GM10266 (cell line): Measurements from ENCODE around the gene ESYT1.
"Not testable (repeated sequence)": the region's sequence is repeated elsewhere in the genome, so short reads cannot be mapped to it uniquely, and the experiment has no call there.

Experiments
- DNase-seq: peaks from one replicate; pipeline ENCODE4 v3.0.0; 2012; ENCODE audit errors: extremely low spot score
- CTCF ChIP-seq: IDR thresholded peaks from 2 replicates; pipeline ENCODE4 v1.5.1; 2012; ENCODE audit warnings: mild to moderate bottlenecking, low read depth; ENCODE audit not compliant: control insufficient read depth, insufficient read depth; ENCODE audit errors: missing control alignments

The ESYT1 gene

DNA sequence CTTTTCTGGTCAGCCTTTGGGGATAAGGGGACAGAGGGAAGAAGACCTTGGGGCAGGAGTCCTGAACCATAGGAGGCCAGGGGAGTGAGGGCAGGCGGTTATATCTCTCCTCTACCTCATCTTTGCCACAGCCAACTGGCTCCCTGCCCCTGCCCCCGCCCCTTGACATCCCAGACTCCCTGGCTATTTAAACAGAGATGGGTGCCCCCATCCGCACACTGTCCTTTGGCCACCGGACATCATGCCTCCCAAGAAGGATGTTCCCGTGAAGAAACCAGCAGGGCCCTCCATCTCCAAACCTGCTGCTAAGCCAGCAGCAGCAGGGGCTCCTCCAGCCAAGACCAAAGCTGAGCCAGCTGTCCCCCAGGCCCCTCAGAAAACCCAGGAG lies 25.6 kb downstream of the ESYT1 start:
- no peak for TF ChIP-seq CTCF
- no peak for DNase-seq

DNA sequence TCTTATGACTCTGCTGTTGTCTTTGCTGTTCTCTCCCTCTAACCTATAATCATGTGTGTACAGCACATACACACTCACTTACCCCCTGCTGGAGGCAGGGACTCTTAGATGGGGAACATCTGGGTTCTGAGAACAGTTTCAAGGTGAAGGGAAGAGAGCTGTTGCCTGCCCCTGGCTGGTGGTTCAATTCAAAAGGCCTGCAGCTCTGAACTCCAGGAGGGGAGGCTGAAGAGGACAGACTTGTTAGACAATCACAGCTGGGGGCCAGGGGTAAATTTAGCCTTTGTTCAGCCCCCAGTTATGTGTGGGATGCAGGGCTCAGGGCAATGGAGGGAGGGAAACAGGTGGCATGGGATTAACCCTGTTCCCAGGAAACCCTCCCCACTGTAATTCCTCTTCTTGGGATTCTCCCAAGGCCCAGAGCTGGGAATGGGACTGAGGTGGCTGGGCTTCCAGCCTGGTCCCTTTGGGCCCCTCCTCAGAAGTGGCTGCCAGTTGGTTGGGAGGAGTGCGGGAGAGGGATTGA lies 26.2 kb downstream of the ESYT1 start:
- DNase-seq = no peak
- TF ChIP-seq CTCF = no peak

- TF ChIP-seq CTCF = no peak
- no peak for DNase-seq
Observed at GRCh38 chr12:56154818-56155217, 26.8 kb downstream of the ESYT1 start.

DNA sequence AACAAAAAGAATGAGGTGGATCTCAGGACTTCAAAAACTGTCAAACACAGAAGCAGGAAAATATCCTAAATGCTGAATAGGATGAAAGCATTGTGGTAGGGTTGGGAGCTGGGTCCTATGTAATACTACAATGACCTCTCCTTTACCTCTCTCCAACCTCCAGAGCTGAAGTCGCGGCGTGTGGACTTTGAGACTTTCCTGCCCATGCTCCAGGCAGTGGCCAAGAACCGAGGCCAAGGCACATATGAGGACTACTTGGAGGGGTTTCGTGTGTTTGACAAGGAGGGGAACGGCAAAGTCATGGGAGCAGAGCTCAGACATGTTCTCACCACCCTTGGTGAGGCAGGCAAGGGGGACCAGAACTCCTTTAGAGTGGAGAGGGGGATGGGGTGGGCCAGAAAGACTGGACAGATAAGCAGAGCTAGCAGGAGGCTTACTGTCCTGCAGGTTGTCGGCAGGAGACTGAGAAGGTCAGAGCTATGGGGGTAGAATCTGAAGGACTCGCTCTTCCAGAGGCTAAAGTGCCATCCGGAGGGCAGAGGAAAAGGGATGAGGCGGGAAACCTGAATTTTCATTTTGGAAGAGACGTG lies 27.3 kb downstream of the ESYT1 start:
- DNase-seq = no peak
- TF ChIP-seq CTCF = no peak

DNA sequence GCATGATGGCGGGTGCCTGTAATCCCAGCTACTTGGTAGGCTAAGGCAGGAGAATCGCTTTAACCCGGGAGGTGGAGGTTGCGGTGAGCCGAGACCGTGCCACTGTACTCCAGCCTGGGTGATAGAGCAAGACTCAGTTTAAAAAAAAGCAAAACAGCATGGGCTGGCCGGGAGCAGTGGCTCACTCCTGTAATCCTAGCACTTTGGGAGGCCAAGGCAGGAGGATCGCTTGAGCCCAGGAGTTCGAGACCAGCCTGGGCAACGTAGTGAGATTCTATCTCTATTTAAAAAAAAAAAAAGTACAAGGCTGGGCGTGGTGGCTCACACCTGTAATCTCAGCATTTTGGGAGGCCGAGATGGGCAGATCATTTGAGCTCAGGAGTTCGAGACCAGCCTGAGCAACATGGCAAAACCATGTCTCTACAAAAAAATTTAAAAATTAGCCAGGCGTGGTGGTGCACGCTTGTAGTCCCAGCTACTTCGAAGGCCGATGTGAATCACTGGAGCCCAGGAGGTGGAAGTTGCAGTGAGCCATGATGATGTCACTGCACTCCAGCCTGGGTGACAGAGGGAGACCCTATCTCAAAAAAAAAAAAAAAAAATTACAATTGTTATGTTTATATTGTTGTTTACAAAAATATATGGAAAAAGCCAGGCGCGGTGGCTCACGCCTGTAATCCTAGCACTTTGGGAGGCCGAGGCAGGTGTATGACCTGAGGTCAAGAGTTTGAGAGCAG lies 28.6 kb downstream of the ESYT1 start:
- DNase-seq = not testable (repeated sequence)

GRCh38 chr12:56157201-56158028 lies 29.3 kb downstream of the ESYT1 start:
- peak; percentile 70 for DNase-seq
- peak; percentile 37 for TF ChIP-seq CTCF

DNA sequence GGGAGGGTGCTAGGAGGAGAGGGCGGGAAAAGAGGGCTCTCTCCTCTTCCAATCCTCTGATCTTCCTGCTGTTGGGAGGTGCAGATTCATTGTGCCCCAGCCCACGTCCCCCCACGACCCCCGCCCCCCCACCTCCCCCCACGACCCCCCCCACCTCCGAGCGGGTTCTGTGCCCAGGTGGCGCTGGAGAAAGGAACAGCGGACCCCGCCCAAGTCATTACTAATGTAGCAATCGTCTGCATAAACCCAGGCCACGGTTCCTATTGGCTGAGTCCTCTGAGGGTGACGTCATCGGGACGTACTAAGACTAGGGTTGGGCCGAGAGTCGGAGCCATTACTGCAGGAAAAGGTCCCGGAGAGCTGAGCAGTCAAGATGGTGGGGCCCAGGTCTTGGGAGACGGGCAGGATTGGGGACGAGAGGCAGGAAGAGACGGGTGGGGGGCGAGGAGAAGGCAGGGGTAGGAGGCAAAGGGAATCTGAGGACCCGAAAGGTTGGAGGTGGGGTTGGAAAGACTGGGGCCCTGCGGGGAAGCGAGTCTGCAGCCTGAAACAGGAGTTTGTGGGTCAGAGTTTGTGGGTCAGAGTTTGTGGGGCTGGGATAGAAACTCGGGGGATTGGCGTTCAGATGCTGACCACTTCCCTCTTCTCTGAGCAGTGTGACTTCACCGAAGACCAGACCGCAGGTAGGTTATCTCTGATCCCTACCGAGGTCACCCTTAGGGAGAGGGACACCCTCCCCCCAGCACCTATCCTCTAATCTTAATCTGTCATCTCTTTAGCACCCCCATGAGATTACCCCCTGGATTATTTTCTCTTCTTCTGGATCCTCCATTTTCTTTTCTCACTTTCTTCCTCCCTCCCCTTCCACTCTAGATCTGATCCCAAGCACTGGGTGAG lies 30.2 kb downstream of the ESYT1 start, which contains the start of gene MYL6:
Gene MYL6, plus strand, starts transcription at position 331 of the 897 bp plus-strand sequence. Its CDS starts 43 bp downstream, at position 374.
- TF ChIP-seq CTCF = no peak
- DNase-seq = peak; percentile 91
